Muscle layer of colon (tissue), 2 donors: ENCODE measurements around the gene RASSF7.

Source experiments
- H3K27ac ChIP-seq: one replicate; pipeline ENCODE4 v1.7.0; 2013; ENCODE audit warnings: low read depth, mild to moderate bottlenecking, low read length, moderate library complexity
- H3K27me3 ChIP-seq, 2 donors: one replicate each; pipeline ENCODE4 v1.7.0; 2013; ENCODE audit warnings: low read length in 2 of 2, mild to moderate bottlenecking in 2 of 2; ENCODE audit not compliant: insufficient read depth in 2 of 2, control insufficient read depth in 1 of 2
- H3K36me3 ChIP-seq: one replicate; pipeline ENCODE4 v1.7.0; 2013; ENCODE audit warnings: mild to moderate bottlenecking, low read length; ENCODE audit not compliant: insufficient read depth
- H3K4me1 ChIP-seq: one replicate; pipeline ENCODE4 v1.7.0; 2013; ENCODE audit warnings: mild to moderate bottlenecking, low read length; ENCODE audit not compliant: insufficient read depth
- H3K4me3 ChIP-seq, 2 donors: one replicate each; pipeline ENCODE4 v1.7.0; 2013; ENCODE audit warnings: low read length in 2 of 2, low read depth in 1 of 2, mild to moderate bottlenecking in 1 of 2, moderate library complexity in 1 of 2
- H3K9ac ChIP-seq: one replicate; pipeline ENCODE4 v1.7.0; 2013; ENCODE audit warnings: low read length
- H3K9me3 ChIP-seq: one replicate; pipeline ENCODE4 v1.7.0; 2013; ENCODE audit warnings: mild to moderate bottlenecking, low read length
- donor health status: abdominal sarcoma.
- donor health status: Adenocarcinoma of cecum.

The RASSF7 gene

DNA sequence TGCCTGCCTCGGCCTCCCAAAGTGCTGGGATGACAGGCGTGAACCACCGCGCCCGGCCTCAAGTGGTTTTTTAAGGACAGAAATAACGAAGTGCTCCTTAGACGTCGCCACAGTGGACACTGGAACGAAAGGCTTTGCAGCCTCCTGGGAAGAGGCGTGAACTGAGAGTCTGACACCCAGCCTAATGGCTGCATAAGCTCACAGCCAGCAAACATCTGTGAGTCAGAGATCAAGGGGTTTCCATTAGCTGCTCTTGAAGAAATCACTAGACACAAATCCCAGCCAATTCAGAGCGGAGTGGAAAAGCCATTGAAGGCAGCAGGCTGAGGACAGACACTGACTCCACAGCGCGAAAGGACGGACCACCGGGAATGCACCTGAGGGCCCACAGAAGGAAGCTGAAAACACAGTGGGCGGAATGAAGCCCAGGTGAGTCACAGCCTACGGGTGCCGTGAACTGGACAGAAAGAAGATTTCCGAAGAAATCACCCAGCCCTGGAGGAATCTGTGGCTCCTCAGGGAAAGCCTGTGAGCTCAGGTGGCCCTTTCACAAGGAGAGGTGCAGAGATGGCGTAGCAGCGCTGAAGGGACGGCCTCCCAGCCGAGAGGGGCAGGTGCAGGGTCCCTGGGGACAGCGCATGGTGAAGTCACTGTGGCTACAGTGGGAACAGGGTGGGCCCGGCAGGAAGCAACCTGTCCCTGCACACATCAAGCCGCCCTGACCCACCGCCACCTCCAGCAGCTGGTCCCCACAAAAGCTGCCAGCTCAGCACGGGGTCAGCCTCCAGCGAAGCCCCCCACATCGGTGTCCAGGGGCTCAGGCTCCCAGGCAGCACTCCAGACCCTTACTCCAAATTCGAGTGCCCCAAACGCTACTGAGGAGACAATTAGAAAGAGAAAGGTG lies 11.8 kb upstream of the RASSF7 start:
- Histone ChIP-seq H3K9ac (no peak overlapping the region), H3K9me3 (no peaks in the 10 kb centered on the region), H3K4me3 (no peak overlapping the region), H3K4me1 (no peaks in the 10 kb centered on the region), H3K36me3 (no peaks in the 10 kb centered on the region), H3K27me3 (peaks cover 16 to 32% of the 10 kb centered on the region in 2 donors), H3K27ac (no peak overlapping the region)

DNA sequence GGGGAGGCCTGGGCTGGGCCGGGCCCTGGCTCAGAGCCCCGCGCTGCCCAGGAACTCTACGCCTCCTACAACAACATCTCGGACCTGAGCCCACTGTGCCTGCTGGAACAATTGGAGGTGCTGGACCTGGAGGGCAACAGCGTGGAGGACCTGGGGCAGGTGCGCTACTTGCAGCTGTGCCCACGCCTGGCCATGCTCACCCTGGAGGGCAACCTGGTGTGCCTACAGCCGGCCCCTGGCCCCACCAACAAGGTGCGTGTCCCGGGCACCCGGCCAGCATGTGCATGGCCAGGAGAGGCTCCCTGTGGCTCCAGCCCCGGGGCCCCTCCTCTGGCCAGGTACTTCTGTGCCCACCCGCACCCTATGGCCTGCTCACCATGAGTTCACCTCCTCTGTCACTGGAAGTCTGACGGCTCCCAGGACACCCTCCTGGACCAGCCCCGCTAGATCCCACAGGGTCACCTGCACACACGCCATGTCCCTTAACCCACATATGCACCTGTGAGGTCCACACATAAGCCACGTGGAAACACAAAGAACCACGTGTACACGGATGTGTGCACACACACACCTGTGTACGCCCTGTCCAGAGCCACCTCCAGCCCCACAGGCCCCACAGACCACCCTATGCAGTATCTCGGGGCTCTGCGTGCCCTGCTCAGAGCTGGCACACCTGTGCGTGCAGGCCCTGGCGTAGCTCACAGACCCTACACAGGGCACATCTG lies 10.6 kb upstream of the RASSF7 start:
- peaks cover 21 to 42% of the 10 kb centered on the region in 2 donors for H3K27me3 ChIP-seq
- H3K4me3 ChIP-seq = no peak overlapping the region
- no peak overlapping the region for H3K27ac ChIP-seq
- H3K36me3 ChIP-seq = no peaks in the 10 kb centered on the region
- H3K4me1 ChIP-seq = no peaks in the 10 kb centered on the region
- no peak overlapping the region for H3K9ac ChIP-seq
- H3K9me3 ChIP-seq = no peaks in the 10 kb centered on the region

DNA sequence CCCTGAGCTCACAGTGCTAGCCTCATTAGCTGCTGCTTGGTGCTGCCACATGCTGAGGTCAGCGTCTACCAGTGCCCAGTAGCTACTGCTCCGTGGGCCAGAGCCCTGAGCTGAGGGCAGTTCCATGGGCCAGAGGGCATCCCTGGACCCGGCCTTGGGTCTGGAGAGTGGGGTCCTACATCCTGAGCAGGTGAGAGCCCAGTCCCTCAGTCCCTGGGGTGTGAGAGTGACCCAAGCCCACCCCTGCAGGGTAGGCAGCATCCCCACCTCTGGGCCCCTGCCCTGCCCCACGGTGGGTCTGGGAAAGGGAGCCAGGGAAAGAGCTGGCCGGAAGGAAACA lies 10.1 kb upstream of the RASSF7 start:
- Histone ChIP-seq H3K9ac (no peak overlapping the region), H3K9me3 (no peaks in the 10 kb centered on the region), H3K4me3 (no peak overlapping the region), H3K36me3 (no peaks in the 10 kb centered on the region), H3K4me1 (no peaks in the 10 kb centered on the region), H3K27ac (no peak overlapping the region), H3K27me3 (peaks cover 21 to 48% of the 10 kb centered on the region in 2 donors)

DNA sequence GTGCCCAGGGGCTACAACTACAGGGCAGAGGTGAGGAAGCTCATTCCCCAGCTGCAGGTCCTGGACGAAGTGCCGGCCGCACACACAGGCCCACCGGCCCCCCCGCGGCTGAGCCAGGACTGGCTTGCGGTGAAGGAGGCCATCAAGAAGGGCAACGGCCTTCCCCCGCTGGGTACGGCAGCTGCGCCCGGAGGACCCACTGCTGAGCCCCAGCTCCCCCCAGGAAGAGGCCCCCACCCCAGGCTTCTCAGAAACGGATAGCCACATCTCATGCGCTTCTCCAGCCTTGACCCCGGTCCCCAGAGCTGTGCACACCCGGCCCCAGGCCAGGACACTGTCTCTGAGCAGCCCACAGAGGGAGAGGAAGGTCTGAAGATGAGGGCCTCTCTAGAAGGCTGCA lies 9.6 kb upstream of the RASSF7 start:
- Histone ChIP-seq H3K9ac (no peak overlapping the region), H3K27me3 (peaks cover 21 to 50% of the 10 kb centered on the region in 2 donors), H3K4me1 (no peaks in the 10 kb centered on the region), H3K36me3 (no peaks in the 10 kb centered on the region), H3K27ac (no peak overlapping the region), H3K4me3 (no peak overlapping the region), H3K9me3 (no peaks in the 10 kb centered on the region)

DNA sequence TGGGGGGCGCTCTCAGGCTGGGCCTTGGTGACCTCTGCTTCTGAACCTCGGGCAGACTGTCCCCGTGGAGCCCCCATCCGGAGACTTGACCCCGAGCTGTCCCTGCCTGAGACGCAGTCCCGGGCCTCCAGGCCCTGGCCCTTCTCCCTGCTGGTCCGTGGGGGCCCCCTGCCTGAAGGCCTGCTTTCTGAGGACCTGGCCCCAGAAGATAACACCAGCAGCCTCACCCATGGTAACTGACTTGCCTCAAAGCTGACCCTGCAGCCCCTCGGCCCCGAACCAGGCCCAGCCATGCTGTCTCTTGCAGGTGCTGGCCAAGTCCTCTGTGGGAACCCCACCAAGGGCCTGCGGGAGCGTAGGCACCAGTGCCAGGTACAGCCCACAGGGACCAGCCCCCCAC lies 9.2 kb upstream of the RASSF7 start:
- Histone ChIP-seq H3K4me3 (no peak overlapping the region), H3K27me3 (peaks cover 21 to 54% of the 10 kb centered on the region in 2 donors), H3K9me3 (no peaks in the 10 kb centered on the region), H3K9ac (no peak overlapping the region), H3K27ac (no peak overlapping the region), H3K4me1 (no peaks in the 10 kb centered on the region), H3K36me3 (no peaks in the 10 kb centered on the region)

DNA sequence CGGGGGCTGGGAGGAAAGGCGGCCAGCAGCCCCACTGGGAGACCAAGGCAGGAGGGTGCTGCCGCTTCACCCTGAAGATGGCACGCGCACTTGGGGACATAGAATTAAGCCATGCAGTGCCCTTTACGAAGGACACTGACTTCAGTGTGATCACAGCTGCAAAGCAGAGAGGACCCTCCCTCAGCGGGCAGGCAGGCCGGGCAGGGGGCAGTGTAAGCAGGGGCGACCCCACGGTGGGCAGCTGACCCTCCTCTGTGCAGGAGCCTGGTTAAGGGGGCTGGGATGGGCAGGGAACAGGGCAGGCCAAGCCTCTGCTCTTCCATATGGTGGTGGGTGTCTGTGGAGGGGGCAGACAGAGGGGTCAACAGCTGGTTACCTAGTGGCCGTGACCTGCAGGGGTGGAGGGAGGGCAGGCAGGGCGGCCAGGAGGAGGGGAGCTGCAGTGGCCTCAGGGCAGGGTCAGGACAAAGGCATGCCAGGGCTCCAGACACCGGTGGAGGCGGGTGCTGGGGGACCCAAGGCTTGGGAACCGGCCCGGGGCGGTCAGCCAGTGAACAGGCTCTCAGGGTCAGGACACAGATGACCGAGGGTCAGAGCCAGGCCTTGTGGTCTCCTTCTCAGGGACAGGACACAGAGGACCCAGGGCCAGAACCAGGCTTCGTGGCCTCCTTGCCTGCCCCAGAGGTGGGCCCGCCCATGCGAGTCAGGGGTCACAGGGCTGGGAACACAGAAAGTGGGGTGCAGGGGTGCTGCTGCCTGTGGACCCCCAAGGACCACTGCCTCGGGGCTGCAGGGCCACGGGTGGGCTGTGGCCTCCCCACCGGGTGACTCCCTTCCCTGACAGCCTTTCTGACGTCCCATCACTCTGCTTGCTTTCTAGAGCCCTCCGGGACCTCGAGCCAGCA lies 7.4 kb upstream of the RASSF7 start:
- no peaks in the 10 kb centered on the region for H3K9me3 ChIP-seq
- H3K4me3 ChIP-seq = no peak overlapping the region
- no peak overlapping the region for H3K9ac ChIP-seq
- no peak overlapping the region for H3K27ac ChIP-seq
- no peaks in the 10 kb centered on the region for H3K36me3 ChIP-seq
- H3K4me1 ChIP-seq = no peaks in the 10 kb centered on the region
- H3K27me3 ChIP-seq = peaks cover 27 to 71% of the 10 kb centered on the region in 2 donors

DNA sequence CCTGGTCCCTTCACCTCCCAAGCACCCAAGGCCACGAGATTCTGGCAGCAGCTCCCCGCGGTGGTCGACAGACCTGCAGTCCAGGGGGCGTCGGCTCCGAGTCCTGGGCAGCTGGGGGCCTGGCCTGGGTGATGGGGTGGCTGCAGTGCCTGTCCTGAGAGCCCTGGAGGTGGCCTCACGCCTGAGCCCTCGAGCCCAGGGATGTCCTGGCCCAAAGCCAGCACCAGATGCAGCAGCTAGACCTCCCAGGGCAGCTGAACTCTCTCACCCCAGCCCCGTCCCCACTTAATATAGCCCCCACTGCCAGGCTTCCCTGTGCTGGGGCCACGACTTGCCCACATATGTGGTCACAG lies 6.8 kb upstream of the RASSF7 start:
- Histone ChIP-seq H3K9me3 (no peaks in the 10 kb centered on the region), H3K36me3 (no peaks in the 10 kb centered on the region), H3K9ac (no peak overlapping the region), H3K27me3 (peaks cover 27 to 73% of the 10 kb centered on the region in 2 donors), H3K27ac (no peak overlapping the region), H3K4me1 (no peaks in the 10 kb centered on the region), H3K4me3 (no peak overlapping the region)

DNA sequence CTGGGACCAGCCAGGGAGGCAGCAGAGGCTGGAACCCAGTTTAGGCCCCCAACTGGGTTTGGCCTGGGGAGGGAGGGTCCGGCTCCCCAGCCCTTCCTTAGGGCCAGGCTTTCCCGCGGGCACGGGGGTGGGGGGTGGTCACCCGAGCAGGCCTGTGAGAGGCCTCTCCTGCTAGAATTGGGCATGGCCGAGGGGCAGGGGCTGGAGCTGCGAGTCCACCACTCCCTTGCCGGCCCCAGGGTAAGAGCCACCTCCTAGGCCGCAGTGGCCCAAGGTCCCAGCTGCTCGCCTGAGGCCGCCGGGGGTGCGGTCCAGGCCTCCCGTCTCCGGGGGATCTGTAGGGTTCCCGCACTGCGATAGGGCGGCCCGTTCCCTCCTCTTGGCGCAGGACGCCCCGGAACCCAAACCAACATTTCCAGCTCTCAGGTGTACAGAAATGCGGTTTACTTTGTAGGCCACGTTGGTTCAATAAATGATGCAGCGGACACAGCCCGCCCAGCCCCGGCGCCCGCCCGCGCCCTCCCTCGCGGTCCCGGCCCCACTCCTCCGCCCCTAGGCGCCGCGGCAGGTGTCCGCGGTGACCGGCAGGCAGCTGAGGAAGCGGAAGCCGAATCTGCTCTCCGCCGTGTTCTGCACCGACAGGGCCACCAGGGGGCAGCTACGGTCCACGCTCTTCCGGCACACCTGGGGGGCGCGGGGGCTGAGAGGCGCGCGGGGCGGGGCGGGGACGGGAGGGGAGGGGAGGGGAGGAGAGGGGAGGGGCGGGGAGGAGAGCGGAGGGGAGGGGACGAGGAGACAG lies 6.1 kb upstream of the RASSF7 start:
- Histone ChIP-seq H3K4me3 (no peak overlapping the region), H3K9me3 (no peaks in the 10 kb centered on the region), H3K27me3 (peaks cover 27 to 79% of the 10 kb centered on the region in 2 donors), H3K4me1 (no peaks in the 10 kb centered on the region), H3K27ac (no peak overlapping the region), H3K36me3 (no peaks in the 10 kb centered on the region), H3K9ac (no peak overlapping the region)

DNA sequence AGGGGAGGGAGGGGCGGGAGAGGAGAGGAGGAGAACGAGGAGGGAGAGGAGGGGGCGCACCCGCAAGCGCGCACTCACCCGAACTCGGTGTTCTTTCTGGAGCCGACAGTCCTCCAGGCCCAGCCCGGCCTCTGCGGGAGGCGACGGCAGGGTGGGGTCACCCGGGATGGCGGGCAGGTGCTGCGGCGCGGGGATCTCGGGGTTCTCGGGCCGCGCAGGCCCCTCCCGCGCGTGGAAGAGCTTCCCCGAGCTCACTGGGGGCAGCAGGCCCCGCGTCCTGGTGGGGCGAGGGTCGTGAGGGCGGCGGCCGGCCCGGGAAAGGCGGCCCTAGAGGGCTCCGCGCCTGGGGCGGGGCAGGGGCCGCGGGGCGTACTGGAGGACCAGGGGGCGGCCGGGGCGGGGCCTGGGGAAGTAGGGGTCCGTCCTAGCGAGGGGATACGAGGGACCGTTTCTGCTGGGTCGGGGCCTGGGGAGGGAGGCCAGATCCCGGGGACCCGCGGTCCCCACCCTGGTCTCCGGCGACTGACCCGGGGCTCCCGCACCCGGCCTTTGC lies 5.5 kb upstream of the RASSF7 start:
- no peaks in the 10 kb centered on the region for H3K36me3 ChIP-seq
- H3K4me1 ChIP-seq = peaks cover 4% of the 10 kb centered on the region
- no peak overlapping the region for H3K9ac ChIP-seq
- peaks cover 27 to 79% of the 10 kb centered on the region in 2 donors for H3K27me3 ChIP-seq
- H3K27ac ChIP-seq = no peak overlapping the region
- no peaks in the 10 kb centered on the region for H3K9me3 ChIP-seq
- H3K4me3 ChIP-seq = no peak overlapping the region

DNA sequence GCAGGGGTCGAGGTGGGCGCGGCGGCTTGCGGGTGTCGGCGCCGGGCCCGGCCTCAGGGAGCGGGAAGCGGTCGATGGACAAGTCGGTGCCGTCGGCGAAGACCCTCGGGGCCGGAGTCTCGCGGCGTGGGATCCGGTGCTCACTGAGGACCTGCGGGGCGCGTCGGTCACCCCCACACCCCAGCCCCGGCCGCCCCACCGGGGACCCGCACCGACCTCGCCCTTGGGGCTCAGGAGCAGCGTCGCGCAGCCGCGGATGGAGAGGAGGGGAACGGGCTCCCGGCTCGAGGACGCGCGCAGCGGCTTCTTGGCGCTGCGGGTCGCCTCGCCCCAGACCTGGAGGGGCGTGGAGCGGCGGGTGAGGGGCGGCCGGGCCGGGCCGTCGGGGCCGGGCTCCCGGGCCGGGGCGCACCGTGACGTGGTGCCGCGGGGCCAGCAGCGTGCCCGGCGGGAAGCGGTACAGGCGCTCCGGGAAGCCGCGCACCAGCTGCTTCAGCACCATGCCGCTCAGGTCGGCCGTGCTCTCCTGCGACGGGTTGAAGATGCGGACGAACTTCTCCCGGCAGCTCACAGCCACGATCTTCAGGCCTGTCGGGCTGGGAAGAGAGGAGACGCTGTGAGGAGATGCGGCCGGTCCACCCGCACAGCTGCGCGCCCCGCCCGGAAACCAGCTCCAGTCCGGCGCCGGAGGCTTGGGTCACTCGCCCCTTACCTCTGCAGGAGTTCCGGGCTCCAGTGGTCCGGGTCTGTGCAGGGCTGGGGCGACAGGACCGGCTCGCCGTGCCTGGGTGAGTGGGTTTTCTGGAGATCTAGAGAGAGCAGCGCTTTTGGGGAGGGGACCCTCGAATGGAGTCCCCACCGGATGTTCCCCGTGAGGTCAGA lies 4.7 kb upstream of the RASSF7 start:
- Histone ChIP-seq H3K9ac (no peak overlapping the region), H3K4me1 (peaks cover 4% of the 10 kb centered on the region), H3K36me3 (no peaks in the 10 kb centered on the region), H3K4me3 (no peak overlapping the region), H3K27me3 (peaks cover 27 to 74% of the 10 kb centered on the region in 2 donors), H3K9me3 (no peaks in the 10 kb centered on the region), H3K27ac (no peak overlapping the region)
